ENCODE data around the gene CXCL3.
A peak's percentile ranks its signal among the peaks of the same experiment; 100 is the strongest.

Gene CXCL3

DNA sequence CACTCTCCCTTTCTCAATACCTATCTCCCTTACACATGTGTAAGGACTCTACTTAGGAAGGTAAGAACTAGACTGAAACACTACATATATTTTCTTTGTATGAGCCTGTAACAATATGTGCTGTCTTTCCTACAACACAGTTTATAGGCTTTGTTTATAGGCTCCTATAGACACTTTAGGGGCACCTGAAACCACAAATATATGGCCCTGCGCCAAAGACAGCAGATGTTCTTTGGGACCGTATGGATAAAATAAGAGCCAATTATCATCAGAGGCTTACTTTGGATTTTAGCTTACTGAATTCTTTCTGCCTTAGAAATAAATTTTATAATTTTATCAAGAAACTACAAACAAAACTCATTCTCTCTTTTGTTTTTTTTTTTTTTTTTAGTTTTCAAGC is 16.6 kb upstream of the CXCL3 start:
- DNase-seq: no peak

DNA sequence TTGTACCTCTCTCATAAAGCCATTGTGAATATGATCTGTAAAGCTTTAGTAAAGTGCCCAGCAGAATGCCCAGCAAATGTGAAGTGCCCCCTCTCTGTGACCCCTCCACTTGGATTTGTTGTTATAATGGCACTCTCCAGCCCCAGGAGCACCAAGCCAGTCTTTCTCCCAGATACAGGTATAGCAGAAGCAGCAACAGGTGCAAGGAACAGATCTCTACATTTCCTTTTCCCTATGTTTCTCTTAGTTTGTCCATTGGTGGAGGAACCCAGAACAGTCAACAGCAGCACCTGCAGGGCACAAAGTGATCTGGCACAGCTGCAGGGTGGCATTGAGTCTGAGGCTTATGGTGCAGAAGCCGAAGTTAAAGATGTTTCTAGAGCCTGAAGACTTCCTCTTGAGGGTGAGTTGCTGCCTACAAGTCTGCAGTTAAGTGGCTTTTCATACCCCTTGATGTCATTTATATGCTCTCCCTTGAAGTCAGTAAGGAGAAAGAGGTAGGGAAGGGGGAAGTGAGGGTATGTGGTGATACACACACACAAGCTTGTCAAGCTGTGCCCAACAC is 16.1 kb upstream of the CXCL3 start:
- no peak for DNase-seq

DNA sequence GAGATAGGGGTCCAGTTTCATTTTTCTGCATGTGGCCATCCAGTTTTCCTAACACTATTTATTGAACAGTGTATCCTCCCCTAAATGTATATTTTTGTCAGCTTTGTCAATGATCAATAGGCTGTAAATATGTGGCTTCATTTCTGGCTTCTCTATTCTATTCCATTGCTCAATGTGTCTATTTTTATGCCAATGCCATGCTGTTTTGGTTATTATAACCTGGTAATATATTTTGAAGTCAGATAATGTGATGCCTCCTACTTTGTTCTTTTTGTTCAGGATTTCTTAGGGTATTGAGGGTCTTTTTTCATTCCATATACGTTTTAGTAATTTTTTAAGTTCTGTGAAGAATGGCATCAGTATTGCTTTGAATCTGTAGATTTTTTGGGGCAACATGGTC is 8.7 kb upstream of the CXCL3 start:
- DNase-seq: no peak

DNA sequence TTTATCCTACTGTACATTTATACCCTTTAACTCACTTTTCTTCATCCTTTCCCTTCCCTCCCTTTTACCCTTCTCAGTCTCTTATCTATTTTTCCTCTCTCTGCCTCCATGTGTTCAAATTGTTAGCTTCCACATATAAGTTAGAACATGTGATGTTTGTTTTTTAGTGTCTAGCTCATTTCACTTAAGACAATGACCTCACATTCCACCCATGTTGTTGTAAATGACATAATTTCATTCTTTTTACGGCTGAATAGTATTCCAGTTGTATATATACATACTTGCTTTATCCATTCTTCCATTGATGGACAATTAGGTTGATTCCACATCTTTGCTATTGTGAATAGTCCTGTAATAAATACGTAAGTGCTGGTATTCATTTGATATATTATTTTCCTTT is 7.3 kb upstream of the CXCL3 start:
- no peak for DNase-seq

DNA sequence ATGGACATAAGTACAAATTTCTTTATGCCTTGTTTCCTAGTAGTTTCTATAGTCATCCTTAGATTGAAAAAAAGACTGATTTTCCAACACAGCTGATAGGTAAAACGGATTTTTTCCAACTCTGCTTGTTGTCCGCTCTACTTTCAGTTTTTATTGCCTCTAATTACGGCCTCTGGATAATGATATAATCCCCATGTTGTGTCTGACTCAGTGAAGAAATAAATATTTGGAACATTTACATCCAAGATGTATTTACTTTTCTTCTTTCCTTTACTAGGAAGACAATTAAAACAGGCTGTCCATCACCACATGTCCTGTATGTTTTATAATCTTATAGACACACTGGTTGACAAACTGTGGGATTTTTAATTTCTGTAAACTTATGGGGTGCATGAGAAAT is 6.8 kb upstream of the CXCL3 start:
- DNase-seq: no peak

DNA sequence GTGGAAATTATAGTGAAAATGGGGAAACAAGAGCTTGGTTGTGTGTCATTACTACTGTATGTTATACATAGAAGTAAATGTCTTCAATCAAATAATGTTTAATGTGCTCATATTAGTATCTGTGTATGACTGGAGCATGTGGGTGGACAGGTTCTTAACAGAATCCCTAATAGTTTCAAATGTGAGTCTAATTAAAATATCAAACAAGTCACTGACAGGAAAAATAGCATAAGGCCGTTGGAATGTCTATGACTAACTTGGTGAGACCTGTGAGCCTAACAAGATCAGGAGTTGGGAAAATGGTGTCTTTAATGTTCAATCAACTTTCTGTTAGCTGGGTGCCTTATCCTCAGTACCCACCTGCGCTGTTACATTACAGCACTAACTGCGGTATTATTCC is 6.2 kb upstream of the CXCL3 start:
- no peak for DNase-seq

DNA sequence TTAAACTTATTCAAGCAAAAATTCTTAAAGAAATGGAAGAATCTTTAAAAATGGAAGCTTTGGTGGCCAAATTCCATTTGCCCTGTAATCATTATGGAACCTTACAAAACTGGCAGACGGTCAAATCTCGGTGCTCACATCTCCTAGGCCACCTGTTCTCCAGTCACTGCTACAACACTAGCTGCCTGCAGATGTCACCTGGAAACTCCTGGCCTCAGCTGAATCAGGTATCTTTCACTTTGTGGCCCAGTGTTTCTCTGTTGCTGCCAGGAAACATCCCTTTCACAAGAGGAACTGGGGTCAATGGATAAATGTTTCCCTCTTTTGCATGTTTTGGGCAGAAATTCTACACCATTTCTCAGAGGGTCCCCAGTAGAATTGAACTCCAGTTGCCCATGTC is 4.2 kb upstream of the CXCL3 start:
- DNase-seq: no peak

DNA sequence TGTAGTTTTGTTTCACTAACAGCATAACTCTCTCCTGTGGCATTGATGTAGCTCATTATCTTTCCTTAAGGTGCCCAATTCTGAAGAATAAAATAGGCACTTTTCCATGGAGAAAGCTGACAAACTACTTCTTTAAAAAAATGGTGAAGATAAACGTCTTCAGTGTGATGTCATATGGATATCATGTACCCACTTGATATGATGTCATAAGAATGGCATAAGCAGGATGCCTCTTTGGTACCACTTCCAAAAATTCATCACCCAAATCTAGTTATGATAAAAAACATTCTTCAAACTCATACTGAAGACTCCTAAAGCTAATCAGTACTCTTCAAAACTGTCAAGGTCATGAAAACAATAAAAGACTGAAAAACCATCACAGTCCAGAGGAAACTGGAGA is 2.9 kb upstream of the CXCL3 start:
- no peak for DNase-seq

DNA sequence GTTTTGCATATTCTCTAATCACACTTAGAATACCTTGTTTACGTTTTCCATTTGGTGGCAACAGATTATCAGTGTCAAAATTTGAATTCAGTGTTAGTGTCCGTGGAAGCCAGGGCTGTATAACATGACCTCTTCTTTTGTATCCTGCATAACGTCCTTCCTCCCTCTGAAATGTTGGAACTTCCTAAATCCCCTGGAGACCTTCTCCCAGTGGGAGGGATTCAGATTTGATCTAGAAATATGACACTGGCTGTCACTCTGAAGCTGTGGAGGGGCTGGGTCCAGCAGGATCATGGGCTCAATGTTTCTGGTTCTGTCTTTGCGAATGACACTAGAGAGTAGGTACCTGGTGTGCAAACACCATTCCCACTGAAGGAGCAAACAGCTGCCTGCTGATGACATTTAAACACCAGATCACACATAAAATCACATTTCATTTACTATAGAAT is 850 bp upstream of the CXCL3 start:
- DNase-seq: no peak

DNA sequence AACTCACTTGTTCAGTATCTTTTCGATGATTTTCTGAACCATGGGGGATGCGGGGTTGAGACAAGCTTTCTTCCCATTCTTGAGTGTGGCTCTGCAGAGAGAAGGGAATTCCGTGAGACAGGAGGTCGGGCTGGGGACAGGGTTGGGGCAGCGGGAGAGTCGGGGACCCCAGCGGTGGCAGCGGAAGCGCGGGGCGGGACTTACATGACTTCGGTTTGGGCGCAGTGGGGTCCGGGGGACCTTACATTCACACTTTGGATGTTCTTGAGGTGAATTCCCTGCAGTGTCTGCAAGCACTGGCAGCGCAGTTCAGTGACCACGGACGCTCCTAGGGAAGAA is 434 bp downstream of the CXCL3 start:
- DNase-seq: no peak

DNA sequence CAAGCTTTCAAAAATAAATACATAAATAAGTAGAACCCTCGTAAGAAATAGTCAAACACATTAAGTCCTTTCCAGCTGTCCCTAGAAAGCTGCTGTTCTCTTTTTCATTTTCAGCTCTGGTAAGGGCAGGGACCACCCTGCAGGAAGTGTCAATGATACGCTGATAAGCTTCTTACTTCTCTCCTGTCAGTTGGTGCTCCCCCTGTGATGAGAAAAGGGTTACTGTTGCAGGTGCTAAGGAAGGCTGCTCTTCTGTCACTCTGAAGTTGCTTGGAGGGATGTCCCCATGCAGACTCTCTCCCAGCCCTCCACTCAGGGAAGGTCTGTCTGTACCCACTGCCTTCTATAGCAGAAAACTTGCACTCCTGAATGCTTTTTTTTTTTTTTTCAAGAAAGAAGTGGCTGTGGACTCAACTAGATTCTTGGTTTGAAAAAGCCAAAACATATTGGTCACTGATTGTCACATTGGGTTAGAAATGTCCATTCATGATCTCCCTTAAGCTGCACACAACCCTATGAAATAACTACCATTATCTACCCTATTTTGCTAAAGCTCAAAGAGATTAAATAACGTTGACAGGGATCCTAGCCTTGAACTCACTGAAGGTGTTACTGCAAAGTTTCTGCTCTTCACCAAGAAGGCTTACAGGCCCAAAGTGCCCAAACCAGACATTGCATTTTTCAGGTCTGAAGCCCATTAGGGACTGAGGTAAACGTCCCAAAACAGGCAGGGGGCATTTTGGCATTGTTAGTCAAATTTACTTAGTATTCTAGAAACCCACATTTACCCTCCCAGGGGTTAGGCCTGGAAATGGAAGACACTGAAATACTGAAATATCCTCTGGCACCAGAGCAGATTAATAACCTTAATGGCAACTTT is 1.2 kb downstream of the CXCL3 start:
- no peak for DNase-seq

DNA sequence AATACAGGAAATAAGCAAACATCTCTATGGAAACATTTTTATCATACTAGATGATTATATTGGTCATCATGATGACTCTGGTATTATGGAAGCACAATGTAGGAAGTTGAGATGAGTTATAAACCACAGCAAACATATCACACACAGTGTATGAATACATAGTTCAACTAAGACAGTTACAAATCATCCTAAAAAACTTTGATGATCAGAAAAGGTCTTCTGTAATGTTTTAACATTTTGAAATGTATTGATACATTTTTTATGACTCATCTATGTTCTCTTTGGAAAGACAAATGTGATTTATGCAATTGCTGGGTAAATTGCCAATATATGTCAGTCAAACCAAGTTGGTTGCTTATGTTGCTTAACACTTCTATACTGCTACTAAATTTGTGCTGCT is 4.8 kb downstream of the CXCL3 start:
- DNase-seq: no peak

DNA sequence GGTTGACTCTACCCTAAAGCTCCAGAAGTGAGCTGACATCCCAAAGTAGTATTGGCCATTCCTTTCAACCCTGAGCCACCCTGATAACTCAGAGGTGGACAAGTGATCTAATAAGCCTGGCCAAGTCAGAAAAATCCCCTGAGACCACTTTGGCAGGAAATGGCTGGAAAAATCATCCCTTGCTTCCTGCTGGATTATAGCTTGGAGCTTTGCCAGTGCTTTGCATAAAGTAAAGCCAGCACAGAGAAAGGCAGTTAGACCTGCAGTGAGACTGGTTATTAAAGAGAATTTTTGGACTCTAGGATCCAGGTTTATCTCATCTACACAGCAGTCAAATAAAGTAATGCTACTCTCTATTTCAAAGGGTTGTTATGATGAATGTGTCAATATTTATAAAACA is 6.4 kb downstream of the CXCL3 start:
- no peak for DNase-seq

DNA sequence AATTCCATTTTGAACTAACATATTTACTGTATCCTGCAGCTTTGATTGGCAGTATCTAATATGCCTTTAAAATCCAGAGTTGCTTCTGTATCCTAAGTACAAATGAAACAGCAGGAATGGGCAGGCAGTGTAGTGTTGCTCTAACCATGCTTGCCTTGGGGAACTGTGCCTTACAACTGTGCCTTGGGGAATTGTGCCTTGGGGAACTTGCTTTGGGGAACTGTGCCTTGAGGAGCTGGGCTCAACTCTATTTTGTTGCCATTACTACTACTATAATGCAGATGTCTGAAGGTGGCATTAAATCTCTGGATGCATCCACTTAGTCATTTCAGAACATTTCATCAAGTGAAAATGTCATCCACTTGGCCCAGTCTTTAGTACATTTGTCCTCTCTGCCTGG is 6.9 kb downstream of the CXCL3 start:
- DNase-seq: no peak

DNA sequence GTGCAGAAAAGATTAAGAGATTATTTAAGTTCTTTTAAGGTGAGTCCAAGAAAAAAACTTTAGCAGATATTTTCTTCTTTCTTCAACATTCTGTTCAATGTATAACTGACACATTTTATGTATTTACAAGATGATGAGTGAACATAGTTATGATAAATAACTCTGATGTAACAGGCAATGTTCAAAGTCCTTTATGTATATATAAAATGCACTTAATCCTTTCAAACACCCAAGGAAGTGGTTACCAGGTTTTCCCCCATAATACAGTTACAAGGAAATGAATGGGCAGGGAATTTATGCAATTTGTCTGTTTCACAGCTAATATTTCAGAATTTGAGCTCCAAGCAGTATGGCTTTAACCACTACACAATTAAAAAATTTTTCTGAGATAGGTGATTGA is 8.2 kb downstream of the CXCL3 start:
- DNase-seq: no peak

DNA sequence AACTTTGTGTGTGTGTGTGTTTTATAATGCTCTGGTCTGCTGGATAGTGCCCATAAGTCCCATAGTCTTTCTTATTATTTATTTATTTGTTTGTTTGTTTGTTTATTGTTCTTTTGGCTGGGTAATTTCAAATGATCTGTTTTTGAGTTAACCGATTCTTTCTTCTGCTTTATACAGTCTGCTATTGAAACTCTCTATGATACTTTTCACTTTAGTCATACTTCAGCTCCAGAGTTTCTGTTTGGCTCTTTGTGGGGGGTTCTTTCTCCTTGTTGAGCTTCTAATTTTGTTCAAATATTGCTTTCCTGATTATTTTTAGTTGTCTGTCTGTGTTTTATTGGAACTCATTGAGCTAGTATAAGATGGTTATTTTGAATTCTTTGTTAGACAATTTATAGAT is 10.0 kb downstream of the CXCL3 start:
- DNase-seq: no peak

DNA sequence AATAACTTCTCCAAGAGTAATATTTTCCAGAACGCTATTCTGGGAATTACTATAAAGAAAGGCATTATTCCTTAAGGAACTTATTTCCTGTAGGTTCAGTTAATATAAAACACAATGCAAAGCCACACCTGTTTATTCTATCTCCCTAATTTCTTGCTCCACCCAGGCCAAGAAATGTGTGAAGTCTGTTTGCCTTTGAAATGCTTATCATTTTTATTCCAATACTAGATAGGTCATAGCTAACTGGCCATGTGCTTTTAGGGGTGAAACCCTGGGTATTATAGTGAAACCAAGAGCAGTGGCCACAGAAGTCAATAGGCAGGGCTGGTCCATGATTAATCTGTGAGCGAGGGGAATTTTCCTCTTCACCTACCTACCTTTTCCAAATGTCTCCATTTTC is 14.8 kb downstream of the CXCL3 start:
- no peak for DNase-seq

DNA sequence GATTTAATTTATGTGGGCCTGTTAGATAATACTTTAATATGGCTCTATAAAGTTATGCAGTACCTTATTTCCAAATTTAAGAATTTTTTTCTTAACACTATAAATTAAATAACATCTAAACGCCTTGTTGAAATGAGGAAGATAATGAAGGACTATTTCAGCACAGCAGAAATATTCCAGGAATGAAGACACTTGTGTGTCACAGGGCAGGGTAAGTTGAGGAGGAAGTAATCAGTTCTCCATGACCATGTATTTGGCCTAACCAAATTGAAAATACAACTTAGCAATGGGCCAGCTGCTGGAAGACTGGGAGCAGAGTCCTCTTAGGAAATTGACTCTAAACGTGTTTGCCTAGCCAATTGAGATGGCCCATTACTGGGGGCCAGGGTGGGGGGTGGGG is 16.9 kb downstream of the CXCL3 start:
- DNase-seq: no peak

DNA sequence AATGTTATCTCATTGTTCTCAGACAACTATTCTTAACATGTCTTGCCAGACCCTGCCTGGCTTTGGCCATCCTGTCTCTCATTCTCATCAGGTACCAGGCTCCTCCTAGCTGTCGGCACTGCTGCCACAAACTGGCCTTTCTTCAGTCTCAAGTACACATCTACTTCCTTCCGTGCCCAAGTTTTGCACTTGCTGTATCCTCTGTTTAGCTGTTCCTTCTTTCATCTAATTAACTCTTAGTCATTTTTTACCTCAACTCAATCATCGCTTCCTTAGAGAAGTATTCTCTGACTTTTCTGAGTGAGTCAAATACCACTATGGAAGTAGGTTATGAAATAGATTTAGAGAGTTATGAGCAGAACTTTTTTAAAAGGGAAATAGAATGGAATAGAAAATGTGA is 19.7 kb downstream of the CXCL3 start:
- peak; percentile 36 for DNase-seq

DNA sequence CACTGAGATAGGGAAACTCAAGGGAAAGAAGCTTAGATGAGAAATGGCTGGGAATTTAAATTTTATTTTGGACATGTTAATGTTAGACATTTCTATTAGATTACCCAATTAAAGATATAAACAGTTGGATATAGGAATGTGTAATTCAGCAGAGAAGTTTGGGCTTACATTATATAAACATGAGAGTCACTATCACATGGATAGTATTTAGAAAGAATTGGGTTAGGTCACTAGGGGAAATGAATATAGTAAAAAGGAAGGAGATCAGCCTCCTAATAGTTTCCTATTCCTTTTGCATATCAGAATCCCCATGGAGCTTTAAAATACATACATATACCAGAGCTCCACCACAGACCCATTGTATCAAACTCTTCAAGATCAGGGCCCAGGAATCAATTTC is 20.4 kb downstream of the CXCL3 start:
- no peak for DNase-seq

DNA sequence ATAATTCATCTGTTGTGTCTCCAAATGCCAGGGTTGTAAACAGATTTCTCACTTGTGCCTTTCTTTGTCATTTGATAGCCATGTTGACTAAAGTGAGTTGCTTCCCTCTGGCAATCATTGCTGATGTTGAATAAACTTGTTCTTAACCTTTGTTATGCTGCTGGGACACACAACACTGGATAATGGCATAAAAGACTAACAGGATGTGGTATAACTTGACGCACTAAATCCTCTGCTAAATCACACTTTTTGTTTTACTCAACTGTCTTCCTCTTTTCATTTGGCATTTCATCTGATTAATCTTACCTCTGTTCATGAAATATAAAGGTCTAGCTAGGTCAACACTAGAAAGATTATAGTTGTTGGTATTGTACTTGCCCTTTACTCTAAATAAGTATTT is 22.4 kb downstream of the CXCL3 start:
- DNase-seq: peak; percentile 51

DNA sequence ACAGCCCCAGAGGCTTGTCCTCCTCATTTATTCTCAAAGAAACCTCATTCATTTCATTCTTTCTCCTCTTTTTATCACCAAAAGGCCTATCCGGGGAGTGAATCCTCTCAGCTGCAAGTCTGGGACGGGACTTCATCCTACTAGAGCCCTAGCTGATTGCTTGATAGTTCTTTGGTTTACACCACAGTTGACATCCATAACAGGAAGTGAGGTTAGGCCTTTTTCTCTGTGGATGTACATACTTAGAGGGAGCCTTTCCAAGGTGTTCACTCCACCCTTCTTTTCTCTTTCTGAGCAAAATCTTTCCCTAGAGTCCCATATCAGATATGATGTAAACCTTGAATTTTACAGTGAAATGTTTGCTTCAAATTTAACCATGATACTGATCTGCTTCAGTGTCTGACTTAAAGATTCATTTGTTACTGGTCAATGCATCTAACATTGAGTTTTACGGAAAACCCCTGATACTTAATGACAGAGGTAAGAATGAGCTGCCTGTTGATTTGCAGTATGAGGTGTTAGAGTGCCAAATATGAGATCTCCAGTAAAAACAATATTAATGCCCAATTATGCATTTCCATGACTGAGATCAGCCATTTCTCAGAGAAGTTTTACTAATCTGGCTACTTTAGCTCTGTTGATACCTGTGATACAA is 23.2 kb downstream of the CXCL3 start:
- no peak for DNase-seq

DNA sequence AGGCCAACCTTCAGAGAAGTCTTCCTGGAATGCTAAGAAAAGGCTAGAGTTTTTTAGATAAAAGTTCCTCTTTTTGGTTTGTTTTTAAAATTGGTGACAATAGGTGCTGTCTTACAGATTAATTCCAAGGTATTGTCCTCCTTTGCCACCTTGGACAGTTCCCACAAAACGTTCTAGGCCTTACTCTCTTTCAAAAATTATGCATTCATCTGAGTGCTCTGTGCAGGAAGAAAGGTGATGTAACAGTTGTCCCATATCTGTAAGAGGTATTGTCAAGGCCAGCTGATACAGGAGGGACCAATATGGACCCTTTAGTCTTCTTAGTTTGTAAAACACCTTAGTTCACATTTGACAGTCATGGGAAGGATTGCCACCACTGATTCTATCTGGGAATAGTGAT is 24.2 kb downstream of the CXCL3 start:
- no peak for DNase-seq

DNA sequence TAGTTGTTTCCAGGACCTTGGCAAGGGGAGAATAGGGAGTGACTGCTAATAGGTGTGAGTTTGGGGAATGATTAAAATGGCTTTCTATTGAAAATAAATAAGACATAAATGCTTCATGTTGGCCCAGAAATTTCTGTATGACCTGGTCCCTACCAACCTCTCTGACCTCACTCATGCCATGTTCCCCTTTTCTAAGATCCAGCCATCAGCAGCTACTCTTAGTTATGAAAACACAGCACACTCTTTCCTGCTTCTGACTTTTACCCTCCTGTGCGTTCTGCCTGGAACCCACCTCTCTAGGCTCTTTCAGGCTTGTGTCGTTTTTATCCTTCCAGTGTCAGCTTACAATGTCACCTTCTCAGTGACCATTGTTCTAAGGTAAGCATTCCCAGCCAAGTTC is 25.2 kb downstream of the CXCL3 start:
- DNase-seq: no peak

DNA sequence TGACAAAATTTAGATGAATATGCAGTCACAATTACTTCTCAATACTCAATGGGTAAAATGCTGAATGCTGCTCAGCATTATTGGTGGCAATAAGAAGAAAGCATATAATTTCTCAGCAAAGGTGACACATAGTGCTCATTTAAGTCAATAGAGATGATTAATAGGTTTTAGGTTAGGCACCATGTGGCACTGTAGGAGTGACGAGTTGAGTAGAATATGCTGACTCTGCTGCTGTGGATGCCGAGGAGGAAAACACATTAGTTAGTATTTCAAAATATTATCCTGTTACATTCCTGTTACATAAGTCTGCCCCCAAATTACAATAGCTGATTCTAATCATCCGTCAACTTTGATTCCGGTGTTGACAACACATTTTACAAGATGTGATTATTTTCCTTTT is 26.4 kb downstream of the CXCL3 start:
- DNase-seq: no peak
